Coronary artery (tissue), 2 donors: ENCODE data around the gene PCGF3.
A peak's percentile ranks its signal among the peaks of the same experiment; 100 is the strongest.
"Not testable (repeated sequence)": the region's sequence is repeated elsewhere in the genome, so short reads cannot be mapped to it uniquely, and the experiment has no call there.

ENCODE experiments used
- DNase-seq: peaks from one replicate; pipeline ENCODE4 v3.0.0-alpha.2; 2017; ENCODE audit warnings: low spot score
- H3K27ac ChIP-seq, 2 donors: fragments of 200-600 bp; sonication (generic); one replicate each; pipeline ENCODE4 v1.5.1; 2016 to 2019
- H3K4me3 ChIP-seq: fragments of 200-600 bp; sonication (generic); 2 replicates; pipeline ENCODE4 v1.5.1; 2016; ENCODE audit warnings: mild to moderate bottlenecking, moderate library complexity
- TF ChIP-seq, protein P1 (sequence below): fragments of 200-600 bp; sonication (generic); IDR thresholded peaks from one replicate; pipeline ENCODE4 v1.5.1; 2019; ENCODE audit warnings: antibody characterized with exemption

PCGF3 gene

DNA sequence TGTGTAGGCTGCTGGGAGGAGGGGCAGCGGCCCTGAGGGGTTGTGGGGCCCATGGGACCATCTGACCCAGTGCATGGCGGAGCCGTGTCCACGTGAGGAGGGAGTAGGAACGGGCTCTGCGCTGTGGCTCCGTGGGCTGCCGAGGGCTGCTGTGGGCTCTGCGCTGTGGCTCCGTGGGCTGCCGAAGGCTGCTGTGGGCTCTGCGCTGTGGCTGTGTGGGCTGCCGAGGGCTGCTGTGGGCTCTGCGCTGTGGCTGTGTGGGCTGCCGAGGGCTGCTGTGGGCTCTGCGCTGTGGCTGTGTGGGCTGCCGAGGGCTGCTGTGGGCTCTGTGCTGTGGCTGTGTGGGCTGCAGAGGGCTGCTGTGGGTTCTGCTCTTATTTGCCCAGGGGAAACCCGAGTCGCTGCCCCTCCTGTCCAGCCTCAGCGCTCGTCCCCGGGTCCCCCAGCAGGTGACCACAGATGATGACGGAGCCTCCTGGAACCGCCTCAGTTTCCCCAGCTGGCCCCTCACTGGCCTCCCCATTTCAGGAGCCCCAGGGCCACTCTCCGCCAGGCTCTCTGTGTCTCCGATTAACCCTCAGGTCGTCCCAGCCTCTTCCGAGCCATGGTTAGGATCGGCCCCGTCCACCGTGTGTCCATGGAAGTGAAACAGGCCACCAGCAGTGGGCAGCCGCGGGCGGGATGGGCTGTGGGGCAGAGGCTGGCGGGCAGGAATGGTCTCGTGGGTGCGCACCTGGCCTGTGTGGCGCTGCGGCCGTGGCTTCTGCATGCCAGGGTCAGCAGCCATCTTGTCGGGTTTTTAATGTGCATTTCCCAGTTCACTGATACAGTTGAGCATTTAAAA is 20.0 kb downstream of the PCGF3 start:
- TF ChIP-seq, protein P1, sequence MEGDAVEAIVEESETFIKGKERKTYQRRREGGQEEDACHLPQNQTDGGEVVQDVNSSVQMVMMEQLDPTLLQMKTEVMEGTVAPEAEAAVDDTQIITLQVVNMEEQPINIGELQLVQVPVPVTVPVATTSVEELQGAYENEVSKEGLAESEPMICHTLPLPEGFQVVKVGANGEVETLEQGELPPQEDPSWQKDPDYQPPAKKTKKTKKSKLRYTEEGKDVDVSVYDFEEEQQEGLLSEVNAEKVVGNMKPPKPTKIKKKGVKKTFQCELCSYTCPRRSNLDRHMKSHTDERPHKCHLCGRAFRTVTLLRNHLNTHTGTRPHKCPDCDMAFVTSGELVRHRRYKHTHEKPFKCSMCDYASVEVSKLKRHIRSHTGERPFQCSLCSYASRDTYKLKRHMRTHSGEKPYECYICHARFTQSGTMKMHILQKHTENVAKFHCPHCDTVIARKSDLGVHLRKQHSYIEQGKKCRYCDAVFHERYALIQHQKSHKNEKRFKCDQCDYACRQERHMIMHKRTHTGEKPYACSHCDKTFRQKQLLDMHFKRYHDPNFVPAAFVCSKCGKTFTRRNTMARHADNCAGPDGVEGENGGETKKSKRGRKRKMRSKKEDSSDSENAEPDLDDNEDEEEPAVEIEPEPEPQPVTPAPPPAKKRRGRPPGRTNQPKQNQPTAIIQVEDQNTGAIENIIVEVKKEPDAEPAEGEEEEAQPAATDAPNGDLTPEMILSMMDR, result no peak
- H3K27ac ChIP-seq, result peak overlapping the region in 1 of 2 donors; percentile 26
- DNase-seq, result no peak
- no peak overlapping the region for H3K4me3 ChIP-seq

DNA sequence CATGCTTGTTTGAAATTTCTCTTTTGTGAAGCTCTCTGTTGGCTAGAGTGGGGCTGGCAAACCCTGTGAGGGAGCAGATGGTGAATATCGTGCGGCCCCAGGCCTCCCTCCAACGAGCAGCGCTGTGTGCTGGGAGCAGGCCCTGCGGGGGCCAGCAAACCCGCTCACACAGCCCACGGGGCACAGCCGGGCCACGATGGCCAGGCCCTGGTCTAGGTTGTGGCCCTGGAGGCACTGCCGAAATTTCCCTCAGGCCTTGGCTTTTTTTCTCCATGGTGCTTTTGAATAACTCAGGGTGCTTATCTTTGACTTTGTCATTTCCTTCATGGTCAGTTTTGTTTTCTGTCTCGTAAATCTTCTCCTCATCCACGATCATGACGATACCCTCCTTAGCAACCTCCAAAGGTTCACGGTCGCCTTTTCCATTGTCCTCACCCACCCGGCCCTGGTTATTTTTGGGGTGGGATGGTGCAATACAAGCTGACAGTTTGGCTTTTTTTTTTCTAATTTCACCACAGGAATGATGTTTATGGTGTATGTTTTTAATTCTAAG is 20.7 kb downstream of the PCGF3 start:
- H3K27ac ChIP-seq, result peak overlapping the region in 1 of 2 donors; percentile 26
- H3K4me3 ChIP-seq, result no peak overlapping the region
- TF ChIP-seq, protein P1, result no peak
- no peak for DNase-seq

DNA sequence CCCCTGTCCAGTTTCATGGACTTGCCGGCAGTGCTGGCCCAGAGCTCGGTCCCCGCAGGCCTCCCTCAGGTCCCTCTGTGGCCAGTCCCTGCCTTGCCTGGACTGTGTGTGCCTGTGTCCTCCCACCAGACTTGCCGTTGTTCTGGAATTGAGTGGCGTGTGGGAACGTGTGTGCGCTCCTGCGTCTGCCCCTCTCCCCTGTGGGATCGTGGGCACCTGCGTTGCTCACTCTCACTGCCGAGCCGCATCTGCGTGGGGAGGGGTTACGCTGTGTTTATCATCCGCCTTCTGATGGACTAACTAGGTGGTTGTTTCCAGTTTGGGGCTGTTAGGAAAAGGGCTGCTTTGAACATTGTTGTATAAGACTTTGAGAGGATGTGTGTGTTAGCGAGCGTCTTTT is 21.2 kb downstream of the PCGF3 start:
- Histone ChIP-seq H3K4me3 (no peak overlapping the region), H3K27ac (peak overlapping the region in 1 of 2 donors; percentile 21)
- TF ChIP-seq, protein P1, result no peak
- DNase-seq, result no peak

- TF ChIP-seq, protein P1, result no peak
- no peak for DNase-seq
- no peak overlapping the region for H3K4me3 ChIP-seq
- H3K27ac ChIP-seq, result no peak overlapping the region
These were observed 21.9 kb downstream of the PCGF3 start for GRCh38 chr4:727576-727975.

- no peak overlapping the region for H3K27ac ChIP-seq
- no peak overlapping the region for H3K4me3 ChIP-seq
- no peak for DNase-seq
- TF ChIP-seq, protein P1, result no peak
These were observed 24.0 kb downstream of the PCGF3 start for GRCh38 chr4:729336-730315.

DNA sequence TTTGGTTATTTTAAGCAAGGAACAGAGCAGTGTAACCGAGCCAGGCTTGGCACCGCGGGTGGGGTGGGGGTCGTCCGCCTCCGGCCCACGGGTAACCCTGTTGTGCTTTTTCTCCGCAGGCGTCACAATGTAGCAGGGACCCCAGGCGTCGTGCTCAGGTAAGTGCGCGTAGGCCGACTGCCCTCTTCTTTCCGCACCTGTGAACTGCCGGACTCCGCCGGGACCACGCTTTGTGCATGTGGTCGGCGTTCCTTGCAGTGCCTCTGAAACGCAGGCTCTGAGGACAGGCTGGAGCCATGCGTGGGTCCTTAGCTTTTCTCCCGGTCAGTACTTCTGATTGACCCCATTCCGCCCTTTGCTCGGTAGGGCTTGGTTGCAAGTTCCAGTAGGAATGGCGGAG is 24.9 kb downstream of the PCGF3 start:
- Histone ChIP-seq H3K4me3 (no peak overlapping the region), H3K27ac (no peak overlapping the region)
- TF ChIP-seq, protein P1, result no peak
- no peak for DNase-seq

DNA sequence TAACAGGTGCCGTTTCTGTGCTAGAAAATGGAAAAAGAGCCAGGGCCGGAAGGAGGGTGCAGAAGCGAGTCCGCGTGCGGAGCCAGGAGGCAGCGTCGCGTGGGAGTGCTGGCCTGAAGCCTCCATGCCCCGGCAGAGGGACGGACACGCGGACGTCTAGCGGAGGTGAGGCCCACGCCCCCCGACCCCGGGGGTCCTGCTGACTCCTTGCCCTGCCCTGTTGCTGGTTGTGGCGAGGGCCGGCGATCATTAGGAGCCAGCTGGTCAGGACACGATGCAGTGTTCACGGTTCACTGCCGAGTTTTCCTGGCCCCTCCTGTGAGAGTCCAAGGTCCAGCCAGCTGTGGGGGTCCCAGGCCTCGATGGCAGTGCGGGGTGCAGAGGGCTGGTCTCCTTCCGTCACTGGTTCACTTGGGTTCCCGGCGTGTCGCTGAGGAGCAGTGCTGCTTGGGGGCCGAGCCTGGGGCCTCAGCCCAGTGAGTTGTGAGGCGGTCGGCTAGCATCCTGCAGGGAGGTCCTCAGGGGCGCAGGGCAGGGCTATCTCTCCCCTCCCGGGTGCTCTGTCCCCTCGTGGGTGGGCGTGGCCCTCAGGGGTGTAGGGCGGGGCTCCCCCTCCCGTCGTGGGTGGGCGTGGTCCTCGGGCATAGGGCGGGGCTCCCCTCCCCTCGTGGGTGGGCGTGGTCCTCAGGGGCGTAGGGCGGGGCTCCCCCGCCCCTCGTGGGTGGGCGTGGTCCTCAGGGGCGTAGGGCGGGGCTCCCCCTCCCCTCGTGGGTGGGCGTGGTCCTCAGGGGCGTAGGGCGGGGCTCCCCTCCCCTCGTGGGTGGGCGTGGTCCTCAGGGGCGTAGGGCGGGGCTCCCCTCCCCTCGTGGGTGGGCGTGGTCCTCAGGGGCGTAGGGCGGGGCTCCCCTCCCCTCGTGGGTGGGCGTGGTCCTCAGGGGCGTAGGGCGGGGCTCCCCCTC is 25.6 kb downstream of the PCGF3 start:
- H3K27ac ChIP-seq, H3K4me3 ChIP-seq, DNase-seq: not testable (repeated sequence)

- not testable (repeated sequence) for DNase-seq, H3K27ac ChIP-seq, H3K4me3 ChIP-seq
These were observed 26.3 kb downstream of the PCGF3 start for GRCh38 chr4:731954-732353.
